Measurements from ENCODE around the gene CA12.

- TF ChIP-seq CTCF (IDR thresholded peaks at IDR 0.05) (no peak), POLR2A (IDR thresholded peaks at IDR 0.05) (no peak)
These were observed 60.2 kb downstream of the CA12 start for GRCh38 chr15:63321462-63321861.
